Measurements from ENCODE around the gene KMT5B.
A peak's percentile ranks its signal among the peaks of the same experiment; 100 is the strongest.

KMT5B gene

GRCh38 chr11:68221406-68221805, 8.3 kb upstream of the KMT5B start:
- Histone ChIP-seq H3K36me3 (ENCODE audit: control insufficient read depth in 5 of 5, insufficient read depth in 5 of 5, low read length in 5 of 5) (no peaks in the 10 kb centered on the region), H3K9me3 (ENCODE audit: control insufficient read depth in 5 of 5, low read length in 5 of 5) (peaks cover 0 to 3% (median 0%) of the 10 kb centered on the region in 5 donors), H3K27me3 (ENCODE audit: control insufficient read depth in 5 of 5, insufficient read depth in 4 of 5, low read length in 5 of 5) (peaks cover 0 to 4% (median 0%) of the 10 kb centered on the region in 5 donors), H3K9ac (ENCODE audit: low read length in 5 of 5) (no peak overlapping the region), H3K27ac (ENCODE audit: low read depth, low read length) (no peak overlapping the region), H3K4me1 (ENCODE audit: control insufficient read depth in 5 of 5, insufficient read depth in 5 of 5, low read length in 5 of 5) (no peaks in the 10 kb centered on the region), H3K4me3 (ENCODE audit: low read depth in 1 of 5, low read length in 5 of 5) (no peak overlapping the region)

GRCh38 chr11:68216171-68216938, 3.3 kb upstream of the KMT5B start:
- Histone ChIP-seq H3K9ac (ENCODE audit: low read length in 5 of 5) (no peak overlapping the region), H3K9me3 (ENCODE audit: control insufficient read depth in 5 of 5, low read length in 5 of 5) (no peaks in the 10 kb centered on the region), H3K36me3 (ENCODE audit: control insufficient read depth in 5 of 5, insufficient read depth in 5 of 5, low read length in 5 of 5) (no peaks in the 10 kb centered on the region), H3K4me3 (ENCODE audit: low read depth in 1 of 5, low read length in 5 of 5) (no peak overlapping the region), H3K27ac (ENCODE audit: low read depth, low read length) (no peak overlapping the region), H3K27me3 (ENCODE audit: control insufficient read depth in 5 of 5, insufficient read depth in 4 of 5, low read length in 5 of 5) (no peaks in the 10 kb centered on the region), H3K4me1 (ENCODE audit: control insufficient read depth in 5 of 5, insufficient read depth in 5 of 5, low read length in 5 of 5) (peaks cover 6 to 26% (median 23%) of the 10 kb centered on the region in 5 donors)

GRCh38 chr11:68215524-68216170, 2.6 kb upstream of the KMT5B start:
- no peaks in the 10 kb centered on the region for H3K27me3 ChIP-seq (ENCODE audit: control insufficient read depth in 5 of 5, insufficient read depth in 4 of 5, low read length in 5 of 5)
- H3K4me1 ChIP-seq (ENCODE audit: control insufficient read depth in 5 of 5, insufficient read depth in 5 of 5, low read length in 5 of 5): peaks cover 6 to 33% (median 29%) of the 10 kb centered on the region in 5 donors
- H3K36me3 ChIP-seq (ENCODE audit: control insufficient read depth in 5 of 5, insufficient read depth in 5 of 5, low read length in 5 of 5): no peaks in the 10 kb centered on the region
- no peak overlapping the region for H3K9ac ChIP-seq (ENCODE audit: low read length in 5 of 5)
- H3K4me3 ChIP-seq (ENCODE audit: low read depth in 1 of 5, low read length in 5 of 5): no peak overlapping the region
- no peak overlapping the region for H3K27ac ChIP-seq (ENCODE audit: low read depth, low read length)
- H3K9me3 ChIP-seq (ENCODE audit: control insufficient read depth in 5 of 5, low read length in 5 of 5): no peaks in the 10 kb centered on the region

GRCh38 chr11:68215087-68215445, 2.0 kb upstream of the KMT5B start:
- Histone ChIP-seq H3K9ac (ENCODE audit: low read length in 5 of 5) (no peak overlapping the region), H3K4me3 (ENCODE audit: low read depth in 1 of 5, low read length in 5 of 5) (no peak overlapping the region), H3K27me3 (ENCODE audit: control insufficient read depth in 5 of 5, insufficient read depth in 4 of 5, low read length in 5 of 5) (no peaks in the 10 kb centered on the region)

GRCh38 chr11:68214173-68215086, 1.3 kb upstream of the KMT5B start:
- H3K27ac ChIP-seq (ENCODE audit: low read depth, low read length): peak overlapping the region; percentile 80
- no peaks in the 10 kb centered on the region for H3K27me3 ChIP-seq (ENCODE audit: control insufficient read depth in 5 of 5, insufficient read depth in 4 of 5, low read length in 5 of 5)
- H3K9ac ChIP-seq (ENCODE audit: low read length in 5 of 5): peak overlapping the region in 4 of 5 donors; percentile 80 to 87 (median 85)
- no peaks in the 10 kb centered on the region for H3K36me3 ChIP-seq (ENCODE audit: control insufficient read depth in 5 of 5, insufficient read depth in 5 of 5, low read length in 5 of 5)
- H3K4me1 ChIP-seq (ENCODE audit: control insufficient read depth in 5 of 5, insufficient read depth in 5 of 5, low read length in 5 of 5): peaks cover 7 to 44% (median 36%) of the 10 kb centered on the region in 5 donors
- H3K4me3 ChIP-seq (ENCODE audit: low read depth in 1 of 5, low read length in 5 of 5): peak overlapping the region in 4 of 5 donors; percentile 67 to 81 (median 78)
- no peaks in the 10 kb centered on the region for H3K9me3 ChIP-seq (ENCODE audit: control insufficient read depth in 5 of 5, low read length in 5 of 5)

More at GRCh38 chr11:68215087-68215445, 2.0 kb upstream of the KMT5B start:
- no peak overlapping the region for H3K27ac ChIP-seq (ENCODE audit: low read depth, low read length)
- H3K4me1 ChIP-seq (ENCODE audit: control insufficient read depth in 5 of 5, insufficient read depth in 5 of 5, low read length in 5 of 5): peaks cover 6 to 38% (median 33%) of the 10 kb centered on the region in 5 donors
- no peaks in the 10 kb centered on the region for H3K36me3 ChIP-seq (ENCODE audit: control insufficient read depth in 5 of 5, insufficient read depth in 5 of 5, low read length in 5 of 5)
- no peaks in the 10 kb centered on the region for H3K9me3 ChIP-seq (ENCODE audit: control insufficient read depth in 5 of 5, low read length in 5 of 5)

GRCh38 chr11:68213555-68214172, 568 bp upstream of the KMT5B start:
- Histone ChIP-seq H3K4me1 (ENCODE audit: control insufficient read depth in 5 of 5, insufficient read depth in 5 of 5, low read length in 5 of 5) (peaks cover 11 to 51% (median 44%) of the 10 kb centered on the region in 5 donors), H3K4me3 (ENCODE audit: low read depth in 1 of 5, low read length in 5 of 5) (peak overlapping the region in 4 of 5 donors; percentile 67 to 81 (median 78)), H3K9me3 (ENCODE audit: control insufficient read depth in 5 of 5, low read length in 5 of 5) (no peaks in the 10 kb centered on the region), H3K36me3 (ENCODE audit: control insufficient read depth in 5 of 5, insufficient read depth in 5 of 5, low read length in 5 of 5) (no peaks in the 10 kb centered on the region), H3K27ac (ENCODE audit: low read depth, low read length) (peak overlapping the region; percentile 80), H3K9ac (ENCODE audit: low read length in 5 of 5) (peak overlapping the region in 4 of 5 donors; percentile 80 to 87 (median 85)), H3K27me3 (ENCODE audit: control insufficient read depth in 5 of 5, insufficient read depth in 4 of 5, low read length in 5 of 5) (no peaks in the 10 kb centered on the region)

- peak overlapping the region; percentile 80 to 97 (median 93) for H3K4me3 ChIP-seq (ENCODE audit: low read depth in 1 of 5, low read length in 5 of 5)
- H3K4me1 ChIP-seq (ENCODE audit: control insufficient read depth in 5 of 5, insufficient read depth in 5 of 5, low read length in 5 of 5): peaks cover 11 to 55% (median 47%) of the 10 kb centered on the region in 5 donors
- H3K27me3 ChIP-seq (ENCODE audit: control insufficient read depth in 5 of 5, insufficient read depth in 4 of 5, low read length in 5 of 5): no peaks in the 10 kb centered on the region
- H3K9me3 ChIP-seq (ENCODE audit: control insufficient read depth in 5 of 5, low read length in 5 of 5): no peaks in the 10 kb centered on the region
- peak overlapping the region; percentile 39 to 84 (median 75) for H3K9ac ChIP-seq (ENCODE audit: low read length in 5 of 5)
- peak overlapping the region; percentile 80 for H3K27ac ChIP-seq (ENCODE audit: low read depth, low read length)
- no peaks in the 10 kb centered on the region for H3K36me3 ChIP-seq (ENCODE audit: control insufficient read depth in 5 of 5, insufficient read depth in 5 of 5, low read length in 5 of 5)
Observed at GRCh38 chr11:68212421-68213134, 518 bp downstream of the KMT5B start.

- H3K36me3 ChIP-seq (ENCODE audit: control insufficient read depth in 5 of 5, insufficient read depth in 5 of 5, low read length in 5 of 5): no peaks in the 10 kb centered on the region
- H3K9ac ChIP-seq (ENCODE audit: low read length in 5 of 5): peak overlapping the region; percentile 66 to 84 (median 76)
- H3K9me3 ChIP-seq (ENCODE audit: control insufficient read depth in 5 of 5, low read length in 5 of 5): no peaks in the 10 kb centered on the region
- no peaks in the 10 kb centered on the region for H3K27me3 ChIP-seq (ENCODE audit: control insufficient read depth in 5 of 5, insufficient read depth in 4 of 5, low read length in 5 of 5)
- no peak overlapping the region for H3K27ac ChIP-seq (ENCODE audit: low read depth, low read length)
- H3K4me3 ChIP-seq (ENCODE audit: low read depth in 1 of 5, low read length in 5 of 5): peak overlapping the region; percentile 75 to 97 (median 93)
- H3K4me1 ChIP-seq (ENCODE audit: control insufficient read depth in 5 of 5, insufficient read depth in 5 of 5, low read length in 5 of 5): peaks cover 11 to 62% (median 52%) of the 10 kb centered on the region in 5 donors
Observed at GRCh38 chr11:68211546-68211945, 1.6 kb downstream of the KMT5B start.

GRCh38 chr11:68206211-68206610, 6.9 kb downstream of the KMT5B start:
- H3K9me3 ChIP-seq (ENCODE audit: control insufficient read depth in 5 of 5, low read length in 5 of 5): no peaks in the 10 kb centered on the region
- peak overlapping the region in 1 of 5 donors; percentile 31 for H3K9ac ChIP-seq (ENCODE audit: low read length in 5 of 5)
- peaks cover 5 to 45% (median 45%) of the 10 kb centered on the region in 5 donors for H3K4me1 ChIP-seq (ENCODE audit: control insufficient read depth in 5 of 5, insufficient read depth in 5 of 5, low read length in 5 of 5)
- H3K4me3 ChIP-seq (ENCODE audit: low read depth in 1 of 5, low read length in 5 of 5): no peak overlapping the region
- H3K27me3 ChIP-seq (ENCODE audit: control insufficient read depth in 5 of 5, insufficient read depth in 4 of 5, low read length in 5 of 5): no peaks in the 10 kb centered on the region
- H3K36me3 ChIP-seq (ENCODE audit: control insufficient read depth in 5 of 5, insufficient read depth in 5 of 5, low read length in 5 of 5): no peaks in the 10 kb centered on the region
- no peak overlapping the region for H3K27ac ChIP-seq (ENCODE audit: low read depth, low read length)
